ENCODE results near the gene FILIP1L. TPM values are rescaled to one million over a fixed set of nuclear protein-coding genes. Genes with fewer than 3 reads are reported as not detected.

Gene FILIP1L
- total RNA-seq, 1 donor from 2014 or later: 42.7 TPM

DNA sequence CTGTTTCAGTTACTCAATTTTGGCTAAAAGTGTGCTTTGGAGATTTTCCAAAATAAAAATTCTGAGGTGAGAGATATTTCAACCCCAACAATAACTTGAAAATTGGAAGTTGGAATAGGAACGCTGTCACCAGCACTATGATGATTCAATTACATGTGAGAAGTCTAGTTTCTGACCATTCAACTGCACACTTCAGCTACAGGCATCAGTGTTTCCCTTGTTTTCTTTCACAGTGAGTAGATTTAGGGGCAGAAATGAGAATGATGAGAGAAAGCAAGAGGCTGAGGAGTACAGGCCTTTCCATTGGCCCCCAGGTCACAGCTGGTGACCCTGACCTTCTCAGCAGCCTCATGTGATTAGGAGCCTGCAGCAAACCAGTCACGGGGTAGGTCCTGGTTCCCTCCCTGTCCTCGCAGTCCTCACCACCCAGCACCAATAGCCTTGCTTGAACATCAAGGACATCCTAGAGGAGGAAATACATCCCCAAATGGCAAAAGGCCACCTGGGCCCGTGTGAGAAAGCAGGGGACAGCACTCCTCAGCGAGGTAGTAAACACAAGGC, 10.0 kb upstream of the FILIP1L start:
- DNase-seq: no peak

DNA sequence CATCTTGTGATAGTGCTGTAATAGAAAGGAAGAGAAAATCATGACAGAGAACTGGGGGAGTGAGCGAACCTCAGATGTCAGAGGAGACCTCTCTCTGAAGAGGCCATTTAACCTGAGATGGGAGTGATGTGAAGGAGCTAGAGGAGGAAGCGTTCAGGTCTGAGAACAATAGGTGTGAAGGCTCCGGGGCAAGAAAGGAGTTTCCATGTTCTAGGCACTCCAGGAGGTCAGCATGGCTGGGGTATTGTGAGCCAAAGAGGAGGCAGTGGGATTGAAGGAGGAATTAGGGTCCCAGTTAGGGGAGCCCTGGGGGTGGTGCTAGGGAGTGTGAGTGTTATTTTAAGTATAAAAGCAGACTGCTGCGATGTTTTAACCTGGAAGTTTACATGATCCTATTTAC, 8.8 kb upstream of the FILIP1L start:
- no peak for DNase-seq

- DNase-seq: no peak
These were observed 8.0 kb upstream of the FILIP1L start for GRCh38 chr3:100122321-100122720.

DNA sequence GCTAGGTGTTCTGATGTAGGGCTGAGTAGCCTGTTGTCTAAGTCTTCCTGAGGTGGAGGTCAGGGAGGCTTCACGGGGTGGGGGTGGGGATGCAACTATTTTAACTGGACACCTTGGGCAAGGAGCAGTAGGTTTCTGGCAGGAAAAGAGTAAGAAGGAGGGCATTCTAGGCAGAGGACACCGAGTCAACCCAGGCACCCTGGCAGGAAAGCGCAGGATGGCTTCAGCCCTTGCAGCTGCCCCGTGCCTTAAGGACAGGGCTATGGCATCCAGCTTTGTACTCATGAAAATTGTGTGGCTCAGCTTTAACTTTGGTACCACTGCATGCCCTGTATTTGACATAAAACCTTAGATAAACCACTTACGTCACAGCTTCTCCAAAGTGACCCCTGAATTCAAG, 6.4 kb upstream of the FILIP1L start:
- no peak for DNase-seq

DNA sequence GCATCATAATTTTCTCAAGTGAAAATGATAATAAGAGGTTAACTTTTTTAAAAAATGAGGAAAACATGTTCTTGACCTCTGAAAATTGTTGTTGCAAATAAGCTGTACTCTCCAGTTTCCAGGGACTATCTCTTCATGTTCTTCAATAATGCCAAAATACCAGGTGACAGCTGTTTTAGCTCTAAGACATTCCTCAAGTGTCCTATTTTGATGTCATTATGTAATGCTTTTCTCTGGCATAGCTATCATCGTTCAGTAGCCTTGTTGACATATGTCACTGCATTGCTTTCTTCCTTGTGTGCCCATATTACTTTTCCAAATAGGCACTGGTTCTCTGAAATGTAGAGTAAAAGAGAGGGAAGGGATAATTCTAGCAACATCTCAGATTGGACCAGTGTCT, 5.7 kb upstream of the FILIP1L start:
- no peak for DNase-seq

DNA sequence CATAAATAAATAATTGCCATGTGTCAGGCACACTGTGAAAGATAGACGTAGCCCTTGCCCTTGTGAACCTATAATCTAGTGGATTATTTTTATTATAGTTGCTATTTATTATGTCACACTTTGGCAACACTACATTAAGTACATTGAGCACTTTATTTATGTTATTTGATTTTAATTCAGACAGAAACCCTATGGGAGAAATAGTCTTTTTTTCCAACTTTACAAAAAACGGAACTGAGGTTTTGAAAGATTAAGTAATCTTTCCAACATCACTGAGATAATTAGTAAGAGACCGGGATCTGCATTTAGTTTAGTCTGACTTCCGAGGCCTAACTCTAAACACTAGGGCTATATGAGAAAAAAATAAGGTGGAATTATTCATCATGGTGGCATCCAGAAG, 2.8 kb upstream of the FILIP1L start:
- DNase-seq: no peak

DNA sequence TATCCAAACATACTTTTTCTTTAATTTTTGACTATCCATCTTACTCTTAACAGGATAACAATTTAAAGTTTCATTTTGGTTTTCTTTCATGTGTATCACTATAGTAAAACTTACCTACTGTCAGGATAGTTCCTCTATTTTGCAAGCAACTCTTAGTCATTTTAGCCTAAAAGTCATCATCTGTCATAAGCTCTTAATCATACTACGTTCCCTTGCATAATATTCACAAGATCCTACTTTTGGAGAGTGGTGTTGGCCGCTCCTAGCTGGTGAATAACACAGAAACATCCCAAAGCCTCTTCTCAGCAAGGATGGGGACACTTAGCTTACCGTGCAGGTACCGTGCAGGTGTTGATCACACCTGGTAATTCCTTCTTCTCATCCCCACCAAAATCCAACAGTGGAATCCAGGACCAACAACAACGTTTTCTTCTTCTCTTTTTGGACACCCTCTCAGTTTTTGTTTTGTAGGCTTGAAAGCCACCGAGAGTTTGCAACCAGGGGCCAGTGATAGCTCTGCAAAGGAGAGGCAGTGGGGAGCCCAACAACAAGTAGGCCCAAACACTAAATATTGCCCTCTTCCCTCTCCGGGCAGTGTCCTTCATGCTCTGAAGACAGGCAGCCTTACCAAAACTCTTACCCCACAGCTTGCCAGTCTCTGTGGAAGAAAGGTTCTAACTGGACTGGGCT, 433 bp downstream of the FILIP1L start:
- DNase-seq: no peak

- no peak for DNase-seq
These were observed 2.6 kb downstream of the FILIP1L start for GRCh38 chr3:100111728-100112127.

GRCh38 chr3:100110162-100110561, 4.1 kb downstream of the FILIP1L start:
- no peak for DNase-seq

DNA sequence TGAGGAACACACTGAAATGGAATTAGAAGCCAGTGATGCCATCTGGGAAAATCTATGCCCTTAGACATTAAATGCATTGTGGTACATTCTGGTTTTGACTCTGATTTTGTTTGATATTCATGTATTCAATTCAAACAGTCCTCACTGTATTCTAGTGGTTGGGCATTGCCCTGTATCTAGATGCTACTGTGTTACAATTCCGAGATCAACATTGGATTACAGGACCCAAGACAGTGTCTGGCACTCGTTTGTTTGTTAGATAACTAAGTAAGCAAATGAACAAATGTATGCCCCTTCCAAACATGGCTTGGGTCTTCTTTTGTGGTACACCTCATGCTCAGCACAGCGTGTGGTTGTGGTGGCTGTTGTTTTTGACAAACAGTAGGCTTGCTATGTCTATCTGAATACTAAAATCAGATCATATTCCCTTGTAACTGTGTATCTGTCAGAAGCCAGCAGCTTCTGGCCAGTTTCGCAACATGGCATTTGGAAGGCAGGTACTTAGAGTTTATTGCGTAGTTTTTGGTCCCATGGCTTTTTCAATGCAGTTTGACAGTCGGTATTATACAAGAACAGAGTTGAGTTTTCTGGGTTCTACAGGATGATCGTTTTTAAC, 5.7 kb downstream of the FILIP1L start:
- no peak for DNase-seq

DNA sequence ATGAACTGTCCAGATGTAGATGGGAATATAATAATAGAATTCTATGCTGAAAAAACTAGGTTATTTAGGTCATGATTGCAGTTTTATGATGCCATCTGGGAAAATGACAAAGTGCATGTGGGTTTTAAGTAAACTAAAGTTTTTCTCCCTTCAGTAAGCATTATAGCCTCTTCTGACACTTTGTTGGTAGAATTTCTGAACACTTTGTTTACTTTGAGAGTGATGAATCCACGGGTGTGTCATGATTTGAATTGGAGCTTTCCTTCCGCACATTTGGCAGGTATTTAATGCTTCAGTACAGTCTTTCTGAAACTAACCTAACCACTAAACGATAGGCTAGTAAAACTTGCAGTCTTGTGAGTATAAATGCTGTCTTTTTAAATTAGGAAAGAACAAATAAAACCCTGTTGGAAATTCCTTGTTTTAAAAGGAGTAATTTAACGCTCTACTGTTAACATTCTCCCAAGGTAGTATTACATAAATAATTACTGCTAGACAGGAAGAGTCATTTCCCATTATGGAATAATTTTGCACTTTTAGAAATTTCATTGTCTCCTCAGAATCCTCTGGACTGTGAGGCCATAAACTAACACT, 7.0 kb downstream of the FILIP1L start:
- DNase-seq: peak; percentile 48

DNA sequence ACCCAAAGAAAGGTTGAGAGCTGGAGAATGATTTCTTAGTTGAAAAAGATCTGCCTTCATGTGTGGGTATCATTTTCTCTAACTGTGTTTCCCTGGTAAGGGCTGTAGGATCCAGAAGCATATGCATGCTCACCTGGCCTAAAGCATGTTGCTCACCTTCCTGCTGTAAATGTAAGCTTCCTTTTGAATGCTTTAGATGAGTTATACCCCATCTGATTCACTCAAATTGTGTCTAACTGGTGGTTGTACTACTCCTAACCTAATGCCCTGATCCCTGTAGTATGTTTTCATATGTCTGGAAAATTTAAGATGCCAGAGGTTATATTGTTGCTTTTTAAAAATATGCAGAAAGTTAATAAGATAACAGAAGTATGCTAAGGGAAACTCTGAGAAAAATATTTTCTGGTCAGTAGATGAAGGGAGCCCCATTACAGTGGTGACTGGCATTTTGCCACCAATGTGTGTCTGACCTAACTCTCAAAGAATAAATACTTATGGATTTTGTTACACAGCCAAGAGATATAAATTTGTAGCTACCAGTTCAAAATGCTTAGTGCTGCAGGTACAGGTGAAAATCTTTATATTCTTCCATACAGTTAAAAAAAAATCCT, 7.7 kb downstream of the FILIP1L start:
- peak; percentile 15 for DNase-seq

- no peak for DNase-seq
These were observed 8.2 kb downstream of the FILIP1L start for GRCh38 chr3:100106094-100106493.

DNA sequence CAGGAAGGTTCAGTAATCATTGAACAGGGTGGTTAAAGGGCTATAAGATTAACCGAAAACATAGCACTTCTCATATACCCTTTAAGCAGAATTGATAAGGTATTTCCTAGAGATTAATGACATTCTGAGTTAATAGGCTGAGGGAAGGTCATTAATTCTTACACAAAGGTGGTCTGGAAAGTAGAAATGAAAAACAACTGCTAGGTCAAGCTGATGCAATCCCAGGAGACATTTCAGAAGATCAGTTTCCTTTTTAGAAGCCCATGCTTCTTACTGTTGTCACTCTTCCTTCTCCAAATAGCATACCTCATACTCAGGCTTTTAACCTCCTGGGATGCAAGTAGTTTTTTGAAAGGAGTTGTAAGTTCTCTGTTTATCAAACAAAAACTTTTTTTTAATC, 8.8 kb downstream of the FILIP1L start:
- no peak for DNase-seq

DNA sequence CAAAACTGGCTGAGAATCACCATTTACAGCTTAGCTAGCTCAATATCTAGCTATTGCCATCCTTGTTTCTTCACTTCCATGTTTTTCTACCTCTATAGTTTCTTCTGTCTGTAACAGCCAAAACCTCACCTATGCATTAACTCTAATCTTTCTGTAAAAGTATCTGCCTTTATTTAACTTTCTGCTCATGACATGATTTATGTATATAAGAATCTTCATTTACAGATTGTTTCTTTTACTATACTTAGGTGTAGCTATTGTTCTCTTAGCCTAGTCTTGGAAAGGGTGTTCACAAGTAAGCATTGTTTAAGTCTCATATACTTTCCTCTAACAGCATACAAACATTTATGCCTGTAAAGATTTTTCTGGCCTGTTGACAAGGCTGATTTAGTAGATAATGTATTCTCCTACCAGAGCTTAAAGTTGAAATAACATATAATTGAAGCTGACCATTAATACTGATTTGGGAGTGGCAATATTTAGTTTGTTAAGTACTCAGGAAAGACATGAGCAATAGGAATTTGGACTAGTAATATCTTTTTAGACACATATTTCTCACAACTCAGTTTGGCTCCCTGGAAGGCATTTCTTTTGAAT, 9.4 kb downstream of the FILIP1L start:
- peak; percentile 15 for DNase-seq

- no peak for DNase-seq
These were observed 9.9 kb downstream of the FILIP1L start for GRCh38 chr3:100104442-100104798.

GRCh38 chr3:100103558-100104441, 10.5 kb downstream of the FILIP1L start:
- no peak for DNase-seq

DNA sequence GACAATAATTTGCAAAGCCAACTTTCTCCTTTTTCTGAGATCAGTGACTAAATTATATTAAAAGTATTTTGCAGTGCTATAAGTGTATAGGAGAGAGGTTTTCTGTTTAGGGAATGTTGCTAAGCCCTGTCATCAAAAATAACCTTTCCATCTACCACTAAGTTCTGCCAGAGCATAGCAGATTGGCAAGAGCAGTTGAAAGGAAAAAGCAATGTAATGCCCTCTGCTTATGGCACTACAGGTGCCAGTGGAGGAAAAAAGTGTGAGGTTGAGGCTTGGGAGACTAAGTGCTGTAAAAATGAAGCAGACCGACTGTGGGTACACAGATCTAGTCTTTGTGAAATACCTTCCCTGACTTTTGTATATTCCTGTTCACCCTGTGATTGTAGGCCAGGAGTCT, 11.5 kb downstream of the FILIP1L start:
- no peak for DNase-seq

GRCh38 chr3:100100425-100100824, 13.9 kb downstream of the FILIP1L start:
- DNase-seq: no peak

DNA sequence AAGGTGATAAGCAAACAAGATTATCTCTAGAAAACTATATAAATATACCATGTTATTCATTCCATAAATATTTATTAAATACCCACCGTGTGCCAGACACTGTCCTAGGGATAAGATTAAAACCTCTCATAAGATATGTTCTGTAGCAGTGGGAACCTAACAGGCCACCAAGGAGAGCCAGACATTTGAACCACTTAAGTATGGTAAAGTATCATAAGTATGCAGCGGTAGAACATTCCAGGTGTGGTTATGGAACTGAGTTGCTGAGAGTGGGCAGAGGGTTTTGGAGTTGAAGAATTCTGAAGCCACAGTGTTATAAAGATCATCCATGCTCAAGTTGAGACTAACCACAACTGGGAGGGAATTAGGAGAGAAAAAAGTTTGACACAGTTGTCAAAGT, 14.7 kb downstream of the FILIP1L start:
- no peak for DNase-seq

- no peak for DNase-seq
These were observed 15.6 kb downstream of the FILIP1L start for GRCh38 chr3:100098784-100099070.
